ENCODE data around the gene XPR1.
"Not testable (repeated sequence)": the region's sequence is repeated elsewhere in the genome, so short reads cannot be mapped to it uniquely, and the experiment has no call there.

The XPR1 gene

GRCh38 chr1:180683117-180683516 is 51.3 kb downstream of the XPR1 start:
- H3K4me1 ChIP-seq (ENCODE audit: control insufficient read depth, insufficient read depth, low read length); H3K27ac ChIP-seq (ENCODE audit: low read length); H3K4me3 ChIP-seq (ENCODE audit: low read length in 2 of 2); H3K27me3 ChIP-seq (ENCODE audit: control insufficient read depth in 1 of 2, insufficient read depth in 2 of 2, low read length in 2 of 2); H3K9me3 ChIP-seq (ENCODE audit: control insufficient read depth in 2 of 2, low read length in 2 of 2); H3K36me3 ChIP-seq (ENCODE audit: control insufficient read depth in 2 of 2, insufficient read depth in 2 of 2, low read length in 2 of 2); H3K9ac ChIP-seq (ENCODE audit: low read length in 2 of 2): not testable (repeated sequence)

- no peaks in the 10 kb centered on the region for H3K27me3 ChIP-seq (ENCODE audit: control insufficient read depth in 1 of 2, insufficient read depth in 2 of 2, low read length in 2 of 2)
- H3K4me1 ChIP-seq (ENCODE audit: control insufficient read depth, insufficient read depth, low read length) = no peaks in the 10 kb centered on the region
- no peak overlapping the region for H3K4me3 ChIP-seq (ENCODE audit: low read length in 2 of 2)
- no peak overlapping the region for H3K9ac ChIP-seq (ENCODE audit: low read length in 2 of 2)
- no peak overlapping the region for H3K27ac ChIP-seq (ENCODE audit: low read length)
- H3K36me3 ChIP-seq (ENCODE audit: control insufficient read depth in 2 of 2, insufficient read depth in 2 of 2, low read length in 2 of 2) = no peaks in the 10 kb centered on the region
- H3K9me3 ChIP-seq (ENCODE audit: control insufficient read depth in 2 of 2, low read length in 2 of 2) = no peaks in the 10 kb centered on the region
Observed at GRCh38 chr1:180691322-180691913, 59.6 kb downstream of the XPR1 start.

GRCh38 chr1:180693564-180694244 is 61.9 kb downstream of the XPR1 start:
- Histone ChIP-seq H3K9me3 (ENCODE audit: control insufficient read depth in 2 of 2, low read length in 2 of 2) (peaks cover 0 to 4% of the 10 kb centered on the region in 2 donors), H3K36me3 (ENCODE audit: control insufficient read depth in 2 of 2, insufficient read depth in 2 of 2, low read length in 2 of 2) (no peaks in the 10 kb centered on the region), H3K27ac (ENCODE audit: low read length) (no peak overlapping the region), H3K27me3 (ENCODE audit: control insufficient read depth in 1 of 2, insufficient read depth in 2 of 2, low read length in 2 of 2) (no peaks in the 10 kb centered on the region), H3K4me1 (ENCODE audit: control insufficient read depth, insufficient read depth, low read length) (no peaks in the 10 kb centered on the region), H3K4me3 (ENCODE audit: low read length in 2 of 2) (no peak overlapping the region), H3K9ac (ENCODE audit: low read length in 2 of 2) (no peak overlapping the region)

- Histone ChIP-seq H3K4me1 (ENCODE audit: control insufficient read depth, insufficient read depth, low read length) (no peaks in the 10 kb centered on the region), H3K4me3 (ENCODE audit: low read length in 2 of 2) (no peak overlapping the region), H3K27ac (ENCODE audit: low read length) (no peak overlapping the region), H3K9me3 (ENCODE audit: control insufficient read depth in 2 of 2, low read length in 2 of 2) (peaks cover 0 to 4% of the 10 kb centered on the region in 2 donors), H3K9ac (ENCODE audit: low read length in 2 of 2) (no peak overlapping the region), H3K27me3 (ENCODE audit: control insufficient read depth in 1 of 2, insufficient read depth in 2 of 2, low read length in 2 of 2) (no peaks in the 10 kb centered on the region), H3K36me3 (ENCODE audit: control insufficient read depth in 2 of 2, insufficient read depth in 2 of 2, low read length in 2 of 2) (no peaks in the 10 kb centered on the region)
Observed at GRCh38 chr1:180695282-180695681, 63.5 kb downstream of the XPR1 start.

GRCh38 chr1:180696361-180696760 is 64.5 kb downstream of the XPR1 start:
- peaks cover 0 to 4% of the 10 kb centered on the region in 2 donors for H3K9me3 ChIP-seq (ENCODE audit: control insufficient read depth in 2 of 2, low read length in 2 of 2)
- no peak overlapping the region for H3K27ac ChIP-seq (ENCODE audit: low read length)
- H3K36me3 ChIP-seq (ENCODE audit: control insufficient read depth in 2 of 2, insufficient read depth in 2 of 2, low read length in 2 of 2) = no peaks in the 10 kb centered on the region
- H3K9ac ChIP-seq (ENCODE audit: low read length in 2 of 2) = no peak overlapping the region
- no peaks in the 10 kb centered on the region for H3K27me3 ChIP-seq (ENCODE audit: control insufficient read depth in 1 of 2, insufficient read depth in 2 of 2, low read length in 2 of 2)
- no peaks in the 10 kb centered on the region for H3K4me1 ChIP-seq (ENCODE audit: control insufficient read depth, insufficient read depth, low read length)
- no peak overlapping the region for H3K4me3 ChIP-seq (ENCODE audit: low read length in 2 of 2)

- Histone ChIP-seq H3K4me1 (ENCODE audit: control insufficient read depth, insufficient read depth, low read length) (no peaks in the 10 kb centered on the region), H3K9me3 (ENCODE audit: control insufficient read depth in 2 of 2, low read length in 2 of 2) (peaks cover 0 to 10% of the 10 kb centered on the region in 2 donors), H3K9ac (ENCODE audit: low read length in 2 of 2) (no peak overlapping the region), H3K27ac (ENCODE audit: low read length) (no peak overlapping the region), H3K27me3 (ENCODE audit: control insufficient read depth in 1 of 2, insufficient read depth in 2 of 2, low read length in 2 of 2) (no peaks in the 10 kb centered on the region), H3K36me3 (ENCODE audit: control insufficient read depth in 2 of 2, insufficient read depth in 2 of 2, low read length in 2 of 2) (no peaks in the 10 kb centered on the region), H3K4me3 (ENCODE audit: low read length in 2 of 2) (no peak overlapping the region)
Observed at GRCh38 chr1:180698580-180698979, 66.8 kb downstream of the XPR1 start.

GRCh38 chr1:180702376-180702775 is 70.6 kb downstream of the XPR1 start:
- not testable (repeated sequence) for H3K4me3 ChIP-seq (ENCODE audit: low read length in 2 of 2); H3K36me3 ChIP-seq (ENCODE audit: control insufficient read depth in 2 of 2, insufficient read depth in 2 of 2, low read length in 2 of 2); H3K27me3 ChIP-seq (ENCODE audit: control insufficient read depth in 1 of 2, insufficient read depth in 2 of 2, low read length in 2 of 2); H3K9me3 ChIP-seq (ENCODE audit: control insufficient read depth in 2 of 2, low read length in 2 of 2); H3K9ac ChIP-seq (ENCODE audit: low read length in 2 of 2); H3K27ac ChIP-seq (ENCODE audit: low read length); H3K4me1 ChIP-seq (ENCODE audit: control insufficient read depth, insufficient read depth, low read length)

GRCh38 chr1:180710746-180711145 is 78.9 kb downstream of the XPR1 start:
- H3K27me3 ChIP-seq (ENCODE audit: control insufficient read depth in 1 of 2, insufficient read depth in 2 of 2, low read length in 2 of 2); H3K9ac ChIP-seq (ENCODE audit: low read length in 2 of 2); H3K4me3 ChIP-seq (ENCODE audit: low read length in 2 of 2); H3K27ac ChIP-seq (ENCODE audit: low read length); H3K4me1 ChIP-seq (ENCODE audit: control insufficient read depth, insufficient read depth, low read length); H3K36me3 ChIP-seq (ENCODE audit: control insufficient read depth in 2 of 2, insufficient read depth in 2 of 2, low read length in 2 of 2); H3K9me3 ChIP-seq (ENCODE audit: control insufficient read depth in 2 of 2, low read length in 2 of 2): not testable (repeated sequence)

- not testable (repeated sequence) for H3K4me3 ChIP-seq (ENCODE audit: low read length in 2 of 2); H3K27me3 ChIP-seq (ENCODE audit: control insufficient read depth in 1 of 2, insufficient read depth in 2 of 2, low read length in 2 of 2); H3K27ac ChIP-seq (ENCODE audit: low read length); H3K9ac ChIP-seq (ENCODE audit: low read length in 2 of 2); H3K36me3 ChIP-seq (ENCODE audit: control insufficient read depth in 2 of 2, insufficient read depth in 2 of 2, low read length in 2 of 2); H3K9me3 ChIP-seq (ENCODE audit: control insufficient read depth in 2 of 2, low read length in 2 of 2); H3K4me1 ChIP-seq (ENCODE audit: control insufficient read depth, insufficient read depth, low read length)
Observed at GRCh38 chr1:180711260-180711659, 79.4 kb downstream of the XPR1 start.

GRCh38 chr1:180720753-180721152 is 88.9 kb downstream of the XPR1 start:
- no peak overlapping the region for H3K4me3 ChIP-seq (ENCODE audit: low read length in 2 of 2)
- H3K36me3 ChIP-seq (ENCODE audit: control insufficient read depth in 2 of 2, insufficient read depth in 2 of 2, low read length in 2 of 2) = no peaks in the 10 kb centered on the region
- no peaks in the 10 kb centered on the region for H3K4me1 ChIP-seq (ENCODE audit: control insufficient read depth, insufficient read depth, low read length)
- H3K9ac ChIP-seq (ENCODE audit: low read length in 2 of 2) = no peak overlapping the region
- H3K27ac ChIP-seq (ENCODE audit: low read length) = no peak overlapping the region
- no peaks in the 10 kb centered on the region for H3K9me3 ChIP-seq (ENCODE audit: control insufficient read depth in 2 of 2, low read length in 2 of 2)
- no peaks in the 10 kb centered on the region for H3K27me3 ChIP-seq (ENCODE audit: control insufficient read depth in 1 of 2, insufficient read depth in 2 of 2, low read length in 2 of 2)

- no peaks in the 10 kb centered on the region for H3K4me1 ChIP-seq (ENCODE audit: control insufficient read depth, insufficient read depth, low read length)
- H3K27ac ChIP-seq (ENCODE audit: low read length) = no peak overlapping the region
- no peak overlapping the region for H3K4me3 ChIP-seq (ENCODE audit: low read length in 2 of 2)
- H3K36me3 ChIP-seq (ENCODE audit: control insufficient read depth in 2 of 2, insufficient read depth in 2 of 2, low read length in 2 of 2) = no peaks in the 10 kb centered on the region
- no peaks in the 10 kb centered on the region for H3K9me3 ChIP-seq (ENCODE audit: control insufficient read depth in 2 of 2, low read length in 2 of 2)
- H3K9ac ChIP-seq (ENCODE audit: low read length in 2 of 2) = no peak overlapping the region
- no peaks in the 10 kb centered on the region for H3K27me3 ChIP-seq (ENCODE audit: control insufficient read depth in 1 of 2, insufficient read depth in 2 of 2, low read length in 2 of 2)
Observed at GRCh38 chr1:180722586-180722985, 90.8 kb downstream of the XPR1 start.
